HG03378 (cell line): Measurements from ENCODE around the gene PRKACG.

Experiments
- ATAC-seq: cut with Tn5 transposase; IDR thresholded peaks from one replicate; pipeline ENCODE4 v1.9.1; 2021; ENCODE audit warnings: mild to moderate bottlenecking, moderate library complexity; ENCODE audit not compliant: unreplicated experiment

Gene PRKACG

DNA sequence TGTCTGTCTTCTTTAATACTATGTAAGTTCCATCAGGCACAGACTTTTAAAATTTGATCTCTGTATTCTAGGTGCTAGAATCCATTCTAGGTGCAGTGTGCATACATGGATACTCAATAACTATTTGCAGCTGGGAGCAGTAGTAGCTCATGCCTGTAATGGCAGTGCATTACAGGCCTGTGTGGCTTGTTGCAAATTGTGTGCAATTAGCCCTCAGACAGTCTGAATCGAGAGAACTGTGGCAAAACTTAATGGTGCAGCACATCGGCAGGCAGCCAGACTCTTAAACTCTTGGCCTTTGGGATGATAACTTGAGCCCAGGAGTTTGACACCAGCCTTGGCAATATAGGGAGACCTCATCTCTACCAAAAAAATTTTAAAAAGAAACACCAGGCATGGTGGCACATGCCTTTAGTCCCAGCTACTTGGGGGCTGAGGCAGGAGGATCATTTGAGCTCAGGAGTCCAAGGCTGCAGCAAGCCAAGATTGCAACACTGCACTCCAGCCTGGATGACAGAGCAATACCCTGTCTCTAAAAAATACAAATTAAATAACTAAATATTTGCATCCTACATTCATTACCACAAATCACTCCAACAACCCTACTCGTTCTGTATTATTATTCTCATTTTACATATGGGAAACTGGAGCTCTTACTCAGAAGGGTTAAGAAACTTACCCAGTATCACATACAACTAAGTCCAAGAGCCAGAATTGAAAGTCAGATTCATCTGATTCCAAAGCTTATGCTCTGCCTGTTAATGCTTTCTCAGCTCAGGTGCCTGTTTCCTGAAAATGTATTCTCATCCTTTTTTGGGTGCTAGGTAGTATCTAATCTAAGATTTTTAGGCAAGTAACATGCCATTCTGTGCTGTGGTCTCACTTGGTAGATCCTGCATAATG lies 30.1 kb downstream of the PRKACG start:
- ATAC-seq: peak; percentile 6

DNA sequence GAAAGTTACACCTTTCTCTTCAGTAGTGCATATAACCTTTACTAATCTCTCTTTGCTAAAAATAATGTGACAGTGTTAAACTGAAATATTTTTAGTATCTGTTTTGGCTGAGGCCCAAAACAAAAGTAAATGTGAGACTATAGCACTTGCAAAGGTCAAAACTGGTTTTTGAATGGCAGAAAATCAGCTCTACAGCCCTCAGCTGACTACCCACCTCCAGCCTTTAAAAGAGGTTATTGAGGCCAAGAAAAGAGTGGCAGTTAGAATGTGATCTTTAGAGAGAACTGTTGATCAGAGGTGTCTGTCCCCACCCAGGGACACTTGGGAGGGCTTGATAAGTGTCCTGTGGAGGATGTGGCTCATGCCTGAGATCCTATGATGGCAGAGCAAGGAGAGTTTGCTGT lies 30.9 kb downstream of the PRKACG start:
- ATAC-seq: peak; percentile 41

DNA sequence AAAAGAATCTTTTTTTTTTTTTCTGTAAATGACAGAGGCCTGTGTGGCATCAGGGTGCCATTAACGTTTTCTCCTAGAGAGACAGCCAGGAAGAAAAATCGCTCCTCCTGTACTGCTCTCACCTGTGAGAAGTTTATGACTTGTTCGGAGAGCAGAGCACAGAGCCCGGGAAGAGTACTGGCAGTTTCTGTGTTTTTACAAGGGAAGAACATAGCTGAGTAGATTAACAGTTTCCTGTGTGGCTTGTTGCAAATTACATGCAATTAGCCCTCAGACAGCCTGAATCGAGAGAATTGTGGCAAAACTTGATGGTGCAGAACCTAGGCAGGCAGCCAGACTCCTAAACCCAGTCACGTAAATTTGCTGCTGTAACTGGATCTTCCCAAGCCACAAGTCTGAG lies 32.1 kb downstream of the PRKACG start:
- peak; percentile 52 for ATAC-seq

DNA sequence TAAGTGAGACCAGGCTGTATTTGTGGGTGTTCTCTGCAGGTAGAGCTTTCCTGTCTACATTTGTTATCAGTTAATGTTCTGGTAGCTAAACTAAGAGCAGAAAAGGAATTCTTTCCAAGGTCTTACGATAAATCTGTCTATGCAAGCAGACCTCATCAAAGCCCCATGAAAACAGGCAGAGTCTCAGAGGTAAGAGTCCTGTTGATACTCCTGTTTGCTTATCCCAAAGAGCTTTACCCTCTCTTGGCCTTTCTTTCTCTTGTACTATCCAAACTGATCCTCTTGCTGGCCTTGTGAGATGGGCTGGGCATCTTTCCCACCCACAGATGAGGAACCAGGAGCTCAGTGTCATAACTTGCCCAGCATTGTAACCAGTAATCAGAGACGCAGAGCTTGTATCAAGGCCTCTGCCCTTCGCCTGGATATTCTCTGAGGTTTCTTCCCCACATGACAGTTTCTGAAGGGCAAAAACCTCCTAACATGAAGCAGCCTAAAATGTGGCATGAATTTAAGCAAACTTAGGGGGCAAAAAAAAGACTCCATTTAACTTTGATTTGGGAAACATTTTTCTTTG lies 33.5 kb downstream of the PRKACG start:
- no peak for ATAC-seq

DNA sequence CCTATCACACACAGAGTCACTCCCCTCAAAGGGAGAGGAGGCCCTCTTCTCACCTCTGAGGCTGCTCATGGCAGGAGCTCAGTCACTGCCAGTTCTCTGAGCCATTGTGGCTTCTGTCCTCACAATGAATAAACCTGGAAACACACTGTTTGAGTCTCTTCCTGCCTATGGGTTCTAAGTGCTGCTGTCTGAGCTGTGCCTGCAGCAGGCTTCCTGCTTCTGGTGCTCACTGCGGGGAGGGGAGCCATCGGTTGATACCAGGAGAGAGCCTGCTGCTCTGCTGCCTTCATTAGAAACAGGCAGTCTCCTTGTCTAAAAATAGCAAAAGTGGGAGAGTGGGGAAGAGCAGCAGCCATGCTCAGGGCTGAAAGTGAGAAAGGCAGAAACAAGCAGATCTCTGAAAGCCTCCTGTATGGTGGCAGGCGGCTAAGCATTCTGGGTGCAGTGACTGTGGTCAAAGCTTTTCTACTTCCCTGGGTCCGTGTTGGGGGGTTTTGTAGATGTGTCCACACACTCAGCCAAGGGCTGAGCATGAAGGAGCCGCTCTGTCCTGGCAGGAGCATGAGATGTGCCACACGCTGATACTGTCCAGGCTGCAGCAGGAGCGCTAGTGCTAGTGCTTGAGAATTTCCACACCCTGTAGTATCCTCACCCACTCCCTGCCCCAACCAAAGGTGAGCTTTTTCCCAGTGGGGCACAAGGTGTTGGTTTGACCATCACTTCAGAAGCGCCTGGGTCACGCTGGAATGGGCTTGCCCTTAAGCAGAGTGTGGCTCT lies 34.2 kb downstream of the PRKACG start:
- no peak for ATAC-seq

DNA sequence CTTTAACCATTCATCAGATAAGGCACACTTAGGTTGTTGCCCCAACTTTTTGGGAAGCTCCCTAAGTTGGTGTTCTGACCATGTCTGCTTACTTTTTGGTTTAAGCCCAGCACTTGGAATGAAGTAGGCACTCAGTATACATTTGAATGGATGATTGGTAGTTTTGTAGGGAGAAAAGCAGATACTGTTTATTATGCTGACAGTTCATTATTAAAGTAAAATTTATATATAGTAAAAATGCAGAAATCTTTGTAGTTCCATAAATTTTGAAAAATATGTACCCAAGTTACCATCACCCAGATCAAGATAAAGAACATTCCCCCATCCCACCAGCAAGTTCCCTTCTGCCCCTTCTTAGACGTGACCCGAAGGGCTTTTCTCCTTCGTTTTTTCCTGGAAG lies 35.4 kb downstream of the PRKACG start:
- ATAC-seq: no peak

DNA sequence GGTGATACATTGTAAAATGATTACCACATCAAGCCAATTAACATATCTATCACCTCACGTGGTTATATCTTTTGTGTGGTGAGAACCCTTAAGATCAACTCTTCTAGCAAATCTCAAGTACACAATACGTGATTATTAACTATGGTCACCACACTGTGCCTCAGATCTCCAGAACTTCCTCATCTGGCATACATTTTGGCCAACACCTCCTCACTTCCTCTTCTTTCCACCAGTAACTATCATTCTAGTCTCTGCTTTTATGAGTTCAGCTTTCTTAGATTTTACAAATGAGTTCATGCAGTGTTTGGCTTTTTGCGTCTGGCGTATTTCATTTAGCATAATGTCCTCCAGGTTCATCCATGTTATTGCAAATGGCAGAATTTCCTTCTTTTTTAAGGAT lies 35.8 kb downstream of the PRKACG start:
- peak; percentile 31 for ATAC-seq

DNA sequence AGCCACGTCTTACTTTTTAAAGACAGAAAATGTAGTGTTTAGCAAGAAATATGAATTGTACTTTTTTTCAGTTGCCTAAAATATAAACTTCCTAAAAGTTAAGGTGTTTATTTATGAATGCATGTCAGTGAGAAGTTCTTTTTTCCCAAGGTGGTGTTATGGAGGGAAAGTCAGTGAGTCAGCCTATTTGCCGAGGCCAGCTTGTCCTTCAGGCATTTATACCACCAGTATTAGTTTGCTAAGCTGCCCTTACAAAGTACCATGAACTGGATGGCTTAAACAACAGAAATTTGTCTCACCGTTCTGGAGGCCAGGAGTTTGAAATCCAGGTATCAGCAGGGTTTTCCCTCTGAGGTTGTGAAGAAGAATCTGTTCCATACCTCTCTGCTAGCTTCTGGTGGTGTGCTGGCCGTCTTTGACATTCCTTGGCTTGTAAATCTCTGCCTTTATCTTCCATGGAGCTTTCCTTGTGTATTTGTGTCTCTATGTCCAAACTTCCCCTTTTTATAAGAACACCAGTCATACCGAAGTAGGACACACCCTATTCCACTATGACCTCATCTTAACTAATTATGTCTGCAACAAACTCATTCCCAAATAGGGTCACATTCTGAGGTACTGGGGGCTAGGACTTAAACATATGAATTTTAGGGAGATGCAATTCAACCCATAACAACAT lies 38.4 kb downstream of the PRKACG start:
- ATAC-seq: no peak

DNA sequence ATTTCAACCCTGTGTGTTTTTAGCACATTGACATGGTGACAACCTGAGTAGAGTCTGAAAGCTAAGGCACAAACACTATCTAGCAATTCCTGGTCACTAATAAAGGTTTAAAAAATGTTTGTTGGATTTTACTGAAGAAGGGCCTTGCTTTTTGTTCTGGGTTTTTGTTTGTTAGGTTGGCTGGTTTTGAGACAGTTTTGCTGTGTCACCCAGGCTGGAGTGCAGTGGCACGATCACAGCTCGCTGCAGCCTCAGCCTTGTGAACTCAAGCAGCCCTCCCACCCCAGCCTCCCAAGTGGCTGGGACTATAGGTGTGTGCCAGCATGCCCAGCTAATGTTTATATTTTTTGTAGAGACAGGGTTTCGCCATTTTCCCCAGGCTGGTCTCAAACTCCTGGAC lies 39.0 kb downstream of the PRKACG start:
- no peak for ATAC-seq

DNA sequence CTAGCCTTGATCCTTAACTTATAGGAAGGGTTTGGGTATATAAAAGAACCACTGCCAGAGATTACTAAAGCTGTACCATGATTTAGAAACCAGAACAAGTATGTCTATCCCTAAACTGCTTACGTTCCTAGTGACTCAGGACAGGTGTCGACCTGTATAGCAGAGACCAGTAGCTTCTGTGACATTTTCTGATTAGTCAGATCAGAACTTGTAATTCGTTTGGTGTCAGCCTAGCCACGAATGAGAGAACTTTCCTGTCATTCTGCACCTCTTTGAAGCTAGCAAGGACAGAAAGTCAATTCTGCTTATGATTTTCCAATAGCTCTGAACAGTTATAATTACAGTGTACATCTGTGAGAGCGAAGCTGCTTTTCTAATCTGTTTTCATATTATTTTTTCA lies 39.5 kb downstream of the PRKACG start:
- ATAC-seq: peak; percentile 93

DNA sequence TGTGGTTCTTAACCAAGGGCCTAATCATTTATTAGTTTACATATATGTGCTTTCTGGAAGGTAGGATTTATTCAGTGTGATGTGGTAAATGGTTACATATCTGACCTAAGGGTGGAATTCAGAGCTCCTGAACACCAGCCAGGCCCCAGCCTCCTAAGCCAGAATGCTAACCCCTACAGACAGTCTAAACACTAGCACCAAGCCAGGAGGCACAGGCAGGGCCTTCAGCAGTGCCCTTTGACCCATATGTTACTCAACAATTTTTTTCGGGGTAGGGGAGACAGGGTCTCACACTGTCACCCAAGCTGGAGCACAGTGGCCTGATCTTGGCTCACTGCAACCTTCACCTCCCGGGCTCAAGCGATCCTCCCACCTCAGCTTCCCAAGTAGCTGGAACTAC lies 40.3 kb downstream of the PRKACG start:
- ATAC-seq: no peak

DNA sequence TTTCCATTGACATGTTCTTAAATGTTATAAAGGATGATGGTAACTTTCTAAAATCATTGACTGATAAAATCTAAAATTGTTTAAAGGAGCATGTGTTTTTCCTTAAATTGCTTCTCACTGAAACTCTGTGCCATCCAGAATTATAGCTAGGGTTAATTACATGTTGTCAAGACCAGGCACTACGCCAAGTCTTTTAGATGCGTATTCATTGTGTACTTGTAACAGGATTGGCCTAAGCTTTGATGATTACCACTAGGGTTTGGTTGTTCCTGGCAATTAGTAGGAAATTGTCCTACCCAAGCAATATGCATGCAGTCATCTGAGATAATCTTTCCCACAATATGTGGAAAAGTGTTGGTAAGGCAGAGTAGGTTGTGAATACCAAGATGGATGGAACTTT lies 43.8 kb downstream of the PRKACG start:
- no peak for ATAC-seq

DNA sequence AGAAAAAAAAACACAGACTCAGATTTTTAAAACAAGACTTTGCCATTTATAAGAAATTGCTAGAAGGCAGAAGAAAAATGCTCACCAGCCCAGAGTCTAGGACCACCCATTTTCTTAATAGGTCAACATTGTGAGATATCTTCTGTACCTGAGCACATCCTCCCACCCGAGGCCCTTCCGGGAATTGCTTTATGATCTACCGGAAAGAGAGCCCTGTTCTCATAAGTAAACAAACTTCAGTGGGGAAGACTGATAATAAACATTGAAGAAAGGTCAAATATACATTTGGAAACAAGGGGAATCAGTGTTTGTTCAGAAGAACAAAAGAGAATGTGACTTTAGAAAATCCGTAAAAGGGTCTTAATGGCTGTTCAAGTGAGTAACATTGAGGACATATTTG lies 44.4 kb downstream of the PRKACG start:
- ATAC-seq: no peak

DNA sequence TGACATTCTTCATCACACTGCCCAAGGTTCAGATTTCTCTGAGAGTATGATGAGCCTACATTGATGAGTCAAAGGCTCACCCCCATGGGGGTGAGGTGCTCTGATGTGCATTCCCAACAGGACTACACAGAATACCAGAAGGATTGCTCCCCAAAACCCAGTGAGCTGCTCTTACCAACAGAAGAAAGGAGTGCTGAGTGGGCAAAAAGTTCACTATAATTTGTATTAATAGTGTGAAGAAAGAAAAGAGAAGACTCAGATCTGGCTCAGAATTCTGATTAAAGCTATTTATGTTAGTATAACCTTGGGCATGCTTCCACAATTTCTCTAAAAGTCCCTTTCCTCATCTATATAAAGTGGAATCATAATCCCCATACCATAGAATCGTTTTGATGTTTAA lies 46.1 kb downstream of the PRKACG start:
- no peak for ATAC-seq

DNA sequence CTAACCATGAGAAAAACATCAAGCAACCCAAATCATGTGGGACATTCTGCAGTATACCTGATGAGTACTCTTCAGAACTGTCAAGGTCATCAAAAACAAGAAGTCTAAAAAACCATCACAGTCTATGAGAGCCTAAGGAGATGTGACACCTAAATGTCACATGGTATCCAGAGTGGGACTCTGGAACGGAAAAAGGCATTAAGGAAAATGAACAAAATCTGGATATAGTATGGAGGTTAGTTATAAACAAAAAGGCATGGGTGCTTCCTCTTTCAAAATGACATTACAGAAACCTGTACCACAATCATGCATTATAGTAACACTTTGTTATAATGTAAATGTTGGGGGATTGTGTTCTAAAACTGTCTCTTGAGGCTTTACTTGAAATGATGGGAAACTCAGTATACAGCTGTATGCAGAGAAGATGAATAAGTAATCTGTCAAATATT lies 47.4 kb downstream of the PRKACG start:
- peak; percentile 79 for ATAC-seq

DNA sequence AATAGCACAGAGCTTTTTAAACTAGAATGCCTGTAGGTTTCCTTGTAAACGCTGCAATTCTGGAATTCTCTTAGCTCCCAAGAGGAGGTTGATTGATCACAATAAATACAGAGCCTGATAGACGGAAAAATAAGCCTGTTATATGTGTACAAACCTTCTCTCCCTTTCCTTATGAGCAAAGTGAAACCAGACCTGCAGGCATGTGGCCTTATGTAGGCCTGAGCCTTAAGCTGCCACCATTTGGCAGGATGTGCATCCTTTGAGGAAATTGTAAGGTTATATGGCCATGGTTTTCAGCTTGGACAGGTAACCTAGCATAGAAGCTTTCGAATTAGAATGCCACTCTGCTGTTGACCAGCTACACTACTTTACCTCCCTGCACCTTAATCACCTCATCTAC lies 49.1 kb downstream of the PRKACG start:
- ATAC-seq: no peak

DNA sequence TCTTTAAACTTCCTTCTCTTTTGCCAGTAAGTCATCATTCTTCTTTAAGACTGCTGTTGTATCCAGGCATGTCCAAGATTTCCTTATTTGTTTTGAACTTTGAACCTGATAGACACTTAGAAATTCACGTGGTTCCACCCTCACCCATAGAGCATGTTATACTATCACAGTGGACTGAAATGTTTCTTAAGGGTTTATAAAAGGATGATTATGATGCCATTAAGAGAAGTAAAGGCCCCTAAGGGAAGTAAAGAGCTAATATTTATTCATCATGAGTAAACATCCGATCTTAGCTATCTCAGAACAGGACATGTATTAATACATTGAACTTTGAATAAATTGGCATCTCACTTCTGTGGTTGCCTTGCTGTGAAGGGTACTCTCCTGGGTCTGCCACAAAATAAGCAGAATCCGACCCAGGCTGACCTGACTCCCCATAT lies 49.8 kb downstream of the PRKACG start:
- no peak for ATAC-seq

DNA sequence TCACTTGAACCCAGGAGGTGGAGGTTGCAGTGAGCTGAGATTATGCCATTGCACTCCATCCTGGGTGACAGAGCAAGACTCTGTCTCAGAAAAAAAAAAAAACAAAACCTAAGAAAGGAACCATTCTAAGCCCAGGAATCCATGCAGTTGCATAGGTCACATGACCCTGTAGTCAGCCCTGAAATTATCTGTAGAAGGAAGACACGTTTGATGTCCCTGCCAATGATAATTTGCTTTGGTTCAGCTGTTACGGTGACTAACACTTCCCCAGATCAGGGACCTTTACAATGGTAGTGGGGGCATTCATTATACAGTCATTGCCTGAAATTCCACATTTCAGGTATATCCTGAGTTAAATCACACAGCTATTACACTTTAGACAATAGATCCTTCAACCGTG lies 50.5 kb downstream of the PRKACG start:
- no peak for ATAC-seq
